Skin epidermis (tissue), 12 donors: ENCODE measurements around the gene LRWD1.

Experiments used
- H3K27ac ChIP-seq, 21 experiments: fragments of 200-600 bp; sonication (generic) in 11 of 21; one replicate each; pipeline ENCODE4 v1.5.0; 2020; ENCODE audit warnings: mild to moderate bottlenecking in 3 of 21, inconsistent platforms in 2 of 21, moderate library complexity in 2 of 21
- H3K4me3 ChIP-seq, 7 experiments: fragments of 200-600 bp; sonication (generic) in 2 of 7; one replicate each; pipeline ENCODE4 v1.5.0; 2020; ENCODE audit warnings: inconsistent platforms in 2 of 7, mild to moderate bottlenecking in 2 of 7, moderate library complexity in 1 of 7

The LRWD1 gene

DNA sequence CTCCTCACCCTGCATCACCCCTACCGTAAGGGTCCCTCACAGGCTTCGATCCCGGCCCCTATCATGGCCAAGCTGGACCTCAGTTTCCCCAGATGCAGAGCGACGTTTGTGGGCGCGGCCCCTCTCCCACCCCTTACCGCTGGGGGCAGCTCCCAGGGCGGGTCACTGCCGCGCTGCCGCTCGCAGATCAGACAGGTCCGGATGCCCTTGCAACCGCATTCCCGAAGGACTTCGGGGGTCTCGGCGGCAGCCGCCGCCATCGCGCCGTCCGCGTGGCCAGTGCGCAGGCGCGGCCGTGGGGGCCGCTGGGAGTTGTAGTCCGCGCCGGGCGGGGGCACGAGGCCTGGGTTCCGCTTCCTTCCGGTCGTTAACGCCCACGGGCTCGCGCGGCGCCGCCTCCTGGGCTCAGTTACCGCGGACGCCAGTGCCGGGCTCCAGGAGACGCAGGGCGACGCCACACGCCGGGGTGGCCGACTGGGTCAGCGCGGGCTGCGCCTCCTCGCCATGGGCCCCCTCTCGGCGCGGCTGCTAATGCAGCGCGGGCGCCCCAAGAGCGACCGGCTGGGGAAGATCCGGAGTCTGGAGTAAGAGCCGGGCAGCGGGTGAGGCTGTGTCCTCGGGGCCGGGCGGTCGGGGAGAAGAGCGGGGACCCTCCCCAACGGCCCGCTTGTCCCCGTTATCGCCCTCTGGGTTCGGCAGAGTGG is at the start of gene LRWD1, which contains the start of gene ALKBH4:
TSS of gene LRWD1 (plus strand) at position 408 of the 704 bp plus-strand sequence. CDS start at position 505, 97 bp downstream.
TSS of gene ALKBH4 (minus strand) at position 287 of the 704 bp plus-strand sequence. CDS start at position 260, 27 bp downstream.
- Histone ChIP-seq H3K4me3 (peak within 1 kb of the TSS; percentile 79 to 100 (median 86)), H3K27ac (peak within 1 kb of the TSS; percentile 55 to 93 (median 85))

DNA sequence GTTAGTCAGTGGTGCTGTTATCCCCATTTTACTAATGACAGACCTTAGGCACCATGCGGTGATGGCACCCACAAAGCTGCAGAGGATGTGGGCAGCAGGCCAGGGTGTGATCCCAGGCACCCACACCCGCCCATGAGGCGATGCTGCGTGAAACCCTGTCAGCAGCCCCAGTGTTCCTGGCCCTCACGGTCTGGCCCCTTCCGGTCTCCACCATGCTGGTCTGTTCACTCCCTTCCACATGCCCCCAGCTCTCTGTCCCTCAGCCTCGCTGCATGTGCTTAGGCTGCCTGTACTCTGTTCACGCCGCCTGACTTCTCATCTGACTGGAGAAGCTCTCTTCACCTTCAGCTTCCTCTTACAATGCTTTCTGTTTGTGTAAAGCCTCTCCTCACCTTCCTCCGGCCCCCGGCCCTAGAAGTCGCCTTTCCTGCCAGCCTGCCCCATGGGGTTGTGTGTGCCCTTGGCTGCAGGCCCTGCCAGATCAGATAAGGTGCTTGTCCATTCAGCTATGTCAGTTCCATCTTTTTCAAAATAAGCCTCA is 49.0 kb upstream of the LRWD1 start:
- Histone ChIP-seq H3K4me3 (no peak overlapping the region), H3K27ac (peak overlapping the region in 13 of 21 experiments; percentile 46 to 88 (median 62))

DNA sequence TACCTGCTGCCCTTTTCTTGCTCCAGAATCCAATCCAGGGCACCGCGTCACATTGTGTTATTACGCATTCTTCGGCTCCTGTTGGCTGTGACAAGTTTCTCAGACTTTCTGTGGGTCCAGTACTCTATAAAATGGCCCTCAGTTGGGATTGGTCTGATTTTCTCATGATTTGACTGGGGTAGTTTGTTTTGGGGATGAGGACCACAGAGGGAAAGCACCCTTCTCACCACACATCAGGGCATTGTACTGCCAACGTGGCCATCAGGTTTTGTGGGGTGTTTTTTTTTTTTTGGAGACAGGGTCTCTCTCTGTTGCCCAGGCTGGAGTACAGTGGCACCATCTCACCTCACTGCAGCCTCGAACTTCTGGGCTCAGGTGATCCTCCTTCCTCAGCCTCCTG is 48.4 kb upstream of the LRWD1 start:
- no peak overlapping the region for H3K4me3 ChIP-seq
- H3K27ac ChIP-seq = peak overlapping the region in 10 of 21 experiments; percentile 49 to 88 (median 66)

DNA sequence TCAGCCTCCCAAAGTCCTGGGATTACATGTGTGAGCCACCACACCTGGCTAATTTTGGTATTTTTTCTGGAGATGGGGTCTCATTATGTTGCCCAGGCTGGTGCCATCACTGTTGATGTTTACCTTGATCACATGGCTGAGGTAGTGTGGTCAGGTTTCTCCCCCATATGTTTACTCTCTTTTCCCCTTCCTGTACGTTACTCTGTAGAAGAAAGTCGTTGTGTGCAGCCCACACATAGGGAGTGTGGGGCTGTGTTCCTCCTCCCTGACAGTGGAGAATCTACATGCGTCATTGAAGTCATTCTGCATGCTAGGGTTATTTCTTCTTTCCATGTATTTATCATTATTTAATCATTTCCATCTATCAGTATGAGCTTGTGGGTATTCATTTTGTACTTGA is 47.7 kb upstream of the LRWD1 start:
- no peak overlapping the region for H3K4me3 ChIP-seq
- peak overlapping the region in 3 of 21 experiments; percentile 2 to 30 (median 13) for H3K27ac ChIP-seq

DNA sequence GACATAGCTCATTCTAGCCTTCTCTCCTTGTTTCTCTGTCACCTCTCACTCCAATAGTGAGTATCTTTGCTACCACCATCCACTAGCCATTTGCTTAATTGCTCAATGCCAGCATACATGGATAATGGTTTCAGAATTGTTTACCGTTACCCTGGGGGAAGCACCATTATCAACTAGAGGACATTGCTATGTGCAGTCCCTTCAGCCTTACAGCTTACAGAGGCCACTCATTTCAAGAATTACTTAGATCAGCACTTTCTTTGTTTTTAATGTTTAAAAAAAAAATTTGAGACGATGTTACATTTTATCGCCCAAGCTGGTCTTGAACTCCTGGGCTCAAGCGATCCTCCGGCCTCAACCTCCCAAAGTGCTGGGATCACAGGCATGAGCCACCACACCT is 46.2 kb upstream of the LRWD1 start:
- no peak overlapping the region for H3K4me3 ChIP-seq

DNA sequence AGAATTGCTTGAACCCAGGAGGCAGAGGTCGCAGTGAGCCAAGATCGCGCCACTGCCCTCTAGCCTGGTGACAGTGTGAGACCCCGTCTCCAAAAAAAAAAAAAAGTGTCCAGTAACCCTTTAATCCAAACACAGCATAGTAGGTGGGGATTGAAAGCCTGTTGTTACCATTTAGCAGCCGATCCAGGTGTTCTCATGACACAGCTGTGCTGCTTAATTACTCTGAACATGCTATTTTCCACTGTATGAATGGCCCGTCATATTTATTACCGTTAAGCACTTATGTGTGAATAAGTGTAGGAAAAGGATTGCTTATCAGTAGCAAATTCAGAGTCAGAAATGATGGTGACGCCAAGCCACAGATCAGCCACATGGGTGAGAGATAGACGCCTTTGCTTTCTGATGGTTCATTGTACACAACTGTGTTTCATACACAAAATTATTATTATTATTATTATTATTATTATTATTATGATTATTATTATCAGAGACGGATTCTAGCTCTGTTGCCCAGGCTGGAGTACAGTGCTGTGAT is 43.0 kb upstream of the LRWD1 start:
- Histone ChIP-seq H3K27ac (peak overlapping the region in 1 of 21 experiments; percentile 67), H3K4me3 (no peak overlapping the region)

More for the DNA sequence above, 46.2 kb upstream of the LRWD1 start:
- peak overlapping the region in 1 of 21 experiments; percentile 63 for H3K27ac ChIP-seq

DNA sequence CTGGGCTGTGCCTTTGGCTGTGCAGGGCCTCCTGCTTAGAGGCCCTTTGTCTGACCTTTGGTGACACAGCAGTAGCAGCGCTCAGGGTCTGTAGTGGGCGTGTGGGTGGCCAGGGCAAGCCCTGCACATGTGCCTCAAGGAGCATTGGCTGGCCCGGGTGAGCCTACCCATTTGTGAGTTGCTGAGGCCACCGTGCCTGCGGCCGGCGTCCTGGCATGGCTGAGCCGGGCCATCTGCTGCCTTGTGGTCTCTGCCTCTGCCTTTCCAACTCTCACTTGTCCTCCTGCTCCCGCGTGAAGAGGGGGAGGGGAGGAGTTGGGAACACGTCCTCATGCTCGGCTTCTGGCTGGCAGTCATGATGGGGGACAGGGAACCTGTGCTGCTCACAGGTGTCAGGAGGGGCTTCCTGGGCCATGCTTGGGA is 40.6 kb upstream of the LRWD1 start:
- Histone ChIP-seq H3K27ac (peak overlapping the region in 3 of 21 experiments; percentile 83 to 99 (median 94)), H3K4me3 (no peak overlapping the region)

DNA sequence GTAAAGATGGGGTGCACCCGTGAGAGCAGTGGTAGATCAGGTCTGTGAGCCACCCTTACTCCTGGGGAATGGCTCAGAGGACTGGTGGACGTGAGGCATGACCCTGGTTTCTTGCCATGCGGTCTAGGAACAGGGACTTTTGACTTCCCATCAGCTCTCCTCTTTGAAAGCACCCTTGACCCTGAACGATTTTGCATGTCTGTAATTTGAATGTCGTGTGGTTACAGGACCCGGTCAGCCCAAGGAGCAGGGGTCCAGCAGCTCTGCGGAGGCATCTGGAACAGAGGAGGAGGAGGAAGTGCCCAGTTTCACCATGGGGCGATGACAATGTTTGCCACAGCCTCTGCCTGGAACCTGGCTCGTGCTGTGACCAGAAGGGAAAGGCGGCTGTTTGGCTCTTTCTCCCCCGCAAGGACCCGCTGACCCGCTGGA is 40.0 kb upstream of the LRWD1 start:
- peak overlapping the region in 8 of 21 experiments; percentile 76 to 99 (median 86) for H3K27ac ChIP-seq
- no peak overlapping the region for H3K4me3 ChIP-seq

DNA sequence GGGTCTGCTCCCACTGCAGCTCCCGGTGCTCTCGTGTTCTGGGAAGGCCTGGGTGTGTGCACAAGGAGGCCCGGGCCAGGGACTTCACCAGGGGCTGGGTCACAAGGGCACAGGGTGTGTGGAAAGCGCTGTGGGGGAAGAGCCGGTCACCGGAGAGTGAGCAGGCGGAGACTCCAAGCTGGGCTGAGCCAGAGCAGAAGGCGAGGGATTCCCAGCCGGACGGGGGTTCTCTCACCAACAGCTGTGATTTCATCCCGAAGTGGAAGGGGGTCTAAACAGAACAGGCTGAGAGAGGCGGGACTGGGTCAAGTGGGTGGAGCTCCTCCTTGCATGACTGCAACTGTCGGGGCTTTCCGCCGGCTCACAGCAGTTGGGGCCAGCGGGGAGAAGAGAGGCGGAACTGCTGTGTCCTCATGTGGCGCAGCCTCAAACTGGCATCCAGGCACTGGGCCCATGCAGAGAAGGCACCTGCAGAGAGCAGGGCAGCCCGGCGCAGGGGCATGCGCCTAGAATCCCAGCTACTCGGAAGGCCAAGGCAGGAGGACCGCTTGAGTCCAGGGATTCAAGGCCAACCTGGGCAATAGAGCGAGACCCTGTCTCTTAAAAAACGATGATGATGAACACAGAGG is 39.0 kb upstream of the LRWD1 start:
- no peak overlapping the region for H3K4me3 ChIP-seq

DNA sequence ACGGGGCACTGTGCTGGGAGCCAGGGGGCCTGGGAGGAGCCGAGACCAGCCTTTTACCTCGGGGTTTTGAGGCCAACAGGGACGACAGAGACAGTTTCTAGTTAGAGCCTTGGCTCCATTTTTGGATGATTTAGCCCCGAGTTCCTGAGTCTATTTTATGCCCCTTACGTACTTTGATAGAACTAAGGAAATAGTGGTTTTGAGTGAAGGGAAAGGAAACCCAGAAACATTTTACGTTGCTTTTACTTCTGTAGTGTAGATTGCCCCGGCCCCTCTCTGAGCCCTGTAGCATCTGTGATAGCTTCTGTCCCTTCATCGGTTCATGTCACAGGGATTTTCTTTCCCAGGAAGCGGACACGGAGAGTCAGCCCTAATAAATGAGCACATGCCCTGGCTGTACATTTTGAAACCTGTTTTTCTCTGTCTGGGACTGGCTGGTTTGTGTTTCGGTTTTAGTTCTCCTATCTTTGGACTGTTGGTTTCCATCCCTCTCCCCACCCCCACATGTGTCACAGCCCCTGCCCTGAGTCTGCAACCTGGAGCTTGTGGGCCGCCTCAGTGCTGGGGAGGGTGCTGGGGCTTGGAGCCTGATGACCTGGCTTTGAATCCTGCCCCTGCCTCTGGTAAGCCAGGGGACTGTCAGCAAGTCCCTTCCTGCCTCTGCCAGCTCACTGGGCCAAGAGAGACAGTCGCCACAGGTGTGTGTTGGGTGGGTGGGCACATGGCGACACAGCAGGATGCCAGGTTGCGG is 38.3 kb upstream of the LRWD1 start:
- Histone ChIP-seq H3K27ac (peak overlapping the region in 20 of 21 experiments; percentile 41 to 99 (median 82)), H3K4me3 (peak overlapping the region in 1 of 7 experiments; percentile 12)

More for the DNA sequence above, 39.0 kb upstream of the LRWD1 start:
- H3K27ac ChIP-seq = peak overlapping the region in 20 of 21 experiments; percentile 41 to 99 (median 82)

DNA sequence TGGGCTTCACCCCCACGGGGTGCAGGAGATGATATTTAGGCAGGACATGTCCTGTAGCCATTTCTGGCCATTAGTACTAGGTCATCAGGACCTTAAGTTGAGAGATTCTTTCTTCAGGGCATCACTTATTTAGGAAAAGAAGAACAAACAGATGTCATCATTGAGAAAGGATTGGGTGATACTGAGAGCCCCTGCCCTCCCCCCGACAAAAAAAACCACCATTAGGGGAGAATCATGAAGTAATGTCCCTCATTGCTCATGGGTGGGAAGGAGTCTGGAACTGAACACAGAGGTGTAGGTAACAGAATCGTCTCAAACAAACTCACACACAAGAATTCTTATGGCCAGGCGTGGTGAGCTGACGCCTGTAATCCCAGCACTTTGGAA is 37.8 kb upstream of the LRWD1 start:
- H3K27ac ChIP-seq = peak overlapping the region in 19 of 21 experiments; percentile 34 to 99 (median 83)
- H3K4me3 ChIP-seq = peak overlapping the region in 1 of 7 experiments; percentile 12

DNA sequence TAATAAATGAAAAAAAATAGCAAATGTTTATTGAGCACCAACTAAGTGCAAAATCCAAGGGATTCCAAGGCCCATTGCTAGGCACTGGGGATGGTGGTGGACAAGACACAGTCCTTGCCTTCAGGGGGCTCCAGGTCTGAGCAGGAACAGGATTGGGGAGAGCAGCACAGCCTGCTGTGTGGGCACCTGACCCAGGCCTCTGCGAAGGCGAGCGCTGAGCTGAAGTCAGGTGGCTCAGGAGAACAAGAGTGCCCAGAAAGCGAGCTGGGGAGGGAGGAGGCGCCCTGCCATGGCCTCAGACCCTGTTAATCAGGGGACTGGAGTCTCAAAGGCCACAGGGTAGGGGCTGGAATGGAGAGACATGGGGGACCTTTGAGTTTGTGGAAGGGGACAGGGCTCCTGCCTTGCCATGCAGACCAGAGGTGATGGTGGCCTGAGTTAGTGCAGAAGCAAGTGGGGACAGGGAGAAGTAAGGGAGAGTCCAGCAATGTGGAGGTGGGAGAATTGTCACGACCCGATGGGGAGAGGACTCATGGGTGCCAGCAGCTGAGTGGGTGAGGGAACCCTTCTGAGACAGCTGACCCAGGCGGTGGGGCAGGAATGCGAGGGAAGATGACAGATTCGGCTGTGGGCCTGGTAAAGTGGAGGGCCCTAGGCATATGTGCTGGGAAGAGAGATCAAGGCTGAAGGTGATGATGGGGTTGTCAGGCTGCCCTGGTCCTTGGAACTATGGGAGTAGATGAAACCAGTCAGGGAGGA is 35.5 kb upstream of the LRWD1 start:
- Histone ChIP-seq H3K27ac (peak overlapping the region in 11 of 21 experiments; percentile 5 to 99 (median 29)), H3K4me3 (no peak overlapping the region)

DNA sequence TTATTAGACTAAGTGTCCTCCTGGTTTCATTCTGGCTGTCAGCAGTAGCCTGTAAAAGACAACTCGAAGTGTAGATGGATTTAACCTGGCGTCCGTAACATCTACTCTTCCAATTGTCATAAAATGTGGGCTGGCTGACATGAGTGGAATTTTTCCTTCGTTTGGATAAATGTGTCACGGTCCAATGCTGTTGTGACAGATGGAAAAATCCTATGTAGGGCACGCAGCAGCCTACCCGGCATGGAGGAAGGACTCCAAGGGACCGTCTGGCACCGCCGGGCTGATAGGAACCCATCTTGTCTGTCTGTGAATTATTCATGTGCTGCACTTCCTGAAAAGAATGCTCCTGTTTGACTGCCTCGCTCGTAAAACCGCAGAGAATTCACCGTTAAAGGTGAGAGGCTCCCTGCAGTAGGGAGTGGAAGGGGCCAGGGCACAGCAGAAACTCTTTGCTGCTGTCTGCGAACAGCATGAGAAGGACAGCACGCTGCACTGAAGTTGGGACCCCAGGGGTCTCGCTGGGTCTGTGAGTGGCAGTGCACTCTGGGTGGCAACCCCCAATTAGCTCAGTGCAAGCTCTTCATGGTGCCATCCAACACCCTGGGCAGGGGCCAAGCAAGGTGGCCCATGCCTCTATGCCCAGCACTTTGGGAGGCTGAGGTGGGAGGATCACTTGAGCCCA is 33.0 kb upstream of the LRWD1 start:
- Histone ChIP-seq H3K27ac (peak overlapping the region in 19 of 21 experiments; percentile 9 to 99 (median 77)), H3K4me3 (no peak overlapping the region)

DNA sequence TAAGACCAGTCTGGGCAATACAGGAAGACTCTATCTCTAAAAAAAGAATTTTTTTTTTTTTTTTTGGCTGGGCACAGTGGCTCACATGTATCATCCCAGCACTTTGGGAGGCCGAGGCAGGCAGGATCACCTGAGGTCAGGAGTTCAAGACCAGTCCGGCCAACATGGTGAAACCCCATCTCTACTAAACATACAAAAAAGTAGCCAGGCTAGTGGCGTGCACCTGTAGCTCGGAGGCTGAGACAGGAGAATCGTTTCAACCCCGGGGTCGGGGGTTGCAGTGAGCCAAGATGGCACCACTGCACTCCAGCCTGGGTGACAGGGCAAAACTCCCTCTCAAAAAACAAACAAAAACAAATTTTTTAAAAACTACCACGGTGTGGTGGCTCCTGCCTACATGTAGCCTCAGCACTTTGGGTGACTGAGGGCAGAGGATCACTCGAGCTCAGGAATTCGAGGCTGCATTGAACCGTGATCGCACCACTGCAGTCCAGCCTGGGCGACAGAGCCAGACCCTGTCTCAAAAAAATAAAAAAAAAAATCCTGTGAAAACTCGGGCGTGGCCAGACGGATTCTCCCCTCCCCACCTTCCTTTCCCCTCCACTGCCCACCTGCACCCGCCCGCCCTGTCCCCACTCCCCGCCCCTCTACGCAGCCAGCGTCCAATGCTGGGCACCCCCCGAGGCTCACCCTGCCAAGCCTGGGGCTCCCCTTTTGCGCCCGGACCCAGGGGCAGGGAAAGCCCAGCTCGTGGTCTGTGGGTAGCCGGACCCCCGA is 32.2 kb upstream of the LRWD1 start:
- Histone ChIP-seq H3K4me3 (peak overlapping the region; percentile 80 to 91 (median 82)), H3K27ac (peak overlapping the region in 20 of 21 experiments; percentile 61 to 99 (median 87))

DNA sequence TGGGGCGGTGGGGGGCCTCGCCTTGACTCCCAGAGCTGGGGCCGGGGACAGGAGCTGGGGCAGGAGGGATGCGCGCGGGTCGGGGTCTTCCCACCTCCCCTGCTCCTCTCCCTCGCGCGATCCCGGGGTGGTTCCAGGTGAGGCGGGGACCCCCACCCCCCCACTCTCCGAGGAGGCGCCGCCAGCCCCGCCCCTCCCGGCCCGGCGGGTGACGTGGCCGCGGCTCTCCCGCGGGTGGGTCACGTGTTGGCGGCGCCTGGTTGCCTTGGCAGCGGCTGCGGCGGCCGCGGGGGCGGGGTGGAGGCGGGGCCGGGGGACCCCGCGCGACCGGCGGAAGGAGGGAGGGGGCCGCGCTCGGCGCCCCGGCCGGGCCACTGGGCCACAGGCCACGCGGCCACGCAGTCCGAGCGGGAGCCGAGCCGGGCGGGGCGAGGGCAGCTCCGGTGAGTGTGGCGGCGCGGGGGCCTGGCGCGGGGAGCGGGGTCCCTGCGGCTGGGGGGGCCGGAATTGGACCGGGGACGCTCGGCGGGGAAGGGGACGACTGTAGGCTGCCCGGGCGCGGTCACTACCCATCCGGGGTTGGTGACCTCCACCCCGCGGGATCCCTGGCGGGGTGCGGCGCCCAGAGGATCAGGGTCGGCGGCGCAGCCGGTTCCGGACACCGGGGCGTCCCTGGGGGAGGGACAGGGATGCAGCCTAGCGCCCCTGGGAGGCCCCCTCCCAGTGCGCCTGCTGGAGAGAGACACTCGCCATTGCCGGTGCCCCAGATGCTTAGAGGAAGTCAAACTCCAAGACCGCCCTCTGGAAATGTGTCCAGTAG is 31.4 kb upstream of the LRWD1 start, which contains the start of gene ORAI2:
TSS of gene ORAI2 (plus strand) at position 357 of the 820 bp plus-strand sequence. CDS start 5,382 bp downstream, outside the sequence.
- H3K27ac ChIP-seq = peak within 1 kb of the TSS; percentile 52 to 99 (median 87)

DNA sequence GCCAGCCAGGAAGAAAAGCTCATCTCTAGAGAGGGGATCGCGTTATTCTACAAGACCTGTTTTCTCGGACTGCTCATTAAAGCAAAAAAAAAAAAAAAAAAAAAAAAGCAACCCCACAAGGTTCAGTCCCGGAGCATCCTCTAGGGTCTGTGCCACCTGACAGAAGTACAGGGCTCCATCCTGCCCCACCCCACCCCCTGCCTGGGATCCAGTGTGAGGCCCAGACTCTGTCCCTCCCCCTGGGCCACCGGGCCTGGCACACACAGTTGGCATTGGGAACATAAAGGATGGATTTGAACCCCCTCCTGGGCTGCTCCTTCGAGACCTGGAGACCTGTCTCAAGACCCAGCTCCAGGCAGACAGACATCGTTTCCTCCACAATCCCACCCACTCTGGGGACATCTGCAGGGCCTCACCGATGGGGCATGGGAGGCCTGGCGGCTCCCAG is 30.7 kb upstream of the LRWD1 start:
- Histone ChIP-seq H3K27ac (peak overlapping the region in 20 of 21 experiments; percentile 61 to 99 (median 87)), H3K4me3 (peak overlapping the region; percentile 80 to 91 (median 82))

More for the DNA sequence above, 31.4 kb upstream of the LRWD1 start, which contains the start of gene ORAI2:
- peak within 1 kb of the TSS; percentile 80 to 91 (median 82) for H3K4me3 ChIP-seq
